Articular chondrocyte of knee joint (primary cell): ENCODE measurements around the gene PTGIS. TPM values are rescaled to one million over a fixed set of nuclear protein-coding genes. Genes with fewer than 3 reads are reported as not detected.

Source experiments
- total RNA-seq: library from RNA; depleted of rRNA; stranded (reverse); fragments of >200 nt; gene quantifications from 2 replicates; pipeline ENCODE4 v1.2.3, GENCODE V29; 2012

PTGIS gene
- 40.6 and 42.8 TPM in 2 replicates for total RNA-seq

DNA sequence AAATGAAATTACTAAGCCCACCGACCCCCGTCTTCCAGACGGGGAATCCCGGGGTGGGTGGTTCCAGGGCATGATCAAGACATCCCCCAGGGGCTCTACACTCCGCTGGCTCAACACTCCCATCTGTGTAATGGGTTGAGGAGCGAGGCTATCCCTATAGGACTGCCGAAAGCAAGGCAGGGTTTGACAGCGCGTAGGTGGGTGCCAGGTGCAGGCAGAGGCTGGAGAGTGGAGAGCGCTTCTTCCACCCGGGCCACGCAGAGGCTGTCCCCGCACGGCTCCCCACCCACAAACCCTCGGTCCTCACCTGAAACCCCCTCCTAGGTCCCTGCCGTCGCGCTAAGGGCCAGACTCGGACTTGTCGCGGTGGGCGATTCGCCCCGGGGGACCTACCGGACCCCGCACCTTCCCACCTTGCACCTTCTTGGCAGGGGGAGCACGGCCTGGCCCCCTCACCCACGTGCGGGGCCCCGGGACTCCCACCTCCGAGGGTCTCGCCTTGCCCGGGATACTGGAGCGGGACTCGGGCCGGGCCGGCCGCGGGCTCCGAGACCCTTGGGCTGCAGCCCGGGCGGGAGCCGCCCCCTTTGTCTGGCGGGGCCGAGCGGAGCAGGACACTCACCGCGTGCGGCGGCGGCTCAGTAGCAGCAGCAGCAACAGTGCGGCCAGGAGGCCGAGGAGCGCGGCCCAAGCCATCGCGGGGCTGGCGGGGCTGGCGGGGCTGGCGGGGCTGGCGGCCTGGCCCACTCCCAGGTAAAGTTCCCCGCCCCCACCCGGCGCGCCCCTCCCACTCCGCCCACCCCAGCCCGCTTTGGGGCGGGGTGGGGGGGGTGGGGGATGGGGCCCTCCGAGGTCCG, at the start of gene PTGIS:
Gene PTGIS (minus strand): TSS at position 717 of the 857 bp plus-strand sequence. CDS start 21 bp downstream, at position 696.

DNA sequence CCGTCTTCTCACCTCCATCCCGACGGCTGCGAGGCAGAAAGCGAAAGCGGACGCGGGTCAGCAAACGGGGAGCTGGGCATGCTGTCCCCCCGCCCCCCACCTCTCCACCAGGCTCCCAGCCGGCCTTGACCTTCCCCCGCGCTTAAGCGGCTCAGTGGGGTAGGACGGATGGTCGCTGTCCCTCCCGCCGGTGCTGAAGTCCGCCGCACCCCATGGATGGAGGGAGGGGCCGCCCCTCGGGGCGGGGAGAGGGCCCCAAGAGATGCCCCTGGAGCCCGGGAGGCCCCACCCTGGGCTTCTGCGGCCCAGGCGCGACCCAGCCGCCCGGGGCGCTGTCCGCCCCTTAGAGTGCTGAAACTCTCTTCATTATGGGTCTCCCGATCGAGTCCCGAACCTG, 85.3 kb downstream of the PTGIS start, which contains the start of gene KCNB1:
Gene KCNB1 (minus strand): TSS at position 48 of the 397 bp plus-strand sequence. CDS start 188 bp downstream, outside the sequence.

Other genes starting within 250 kb of the PTGIS start
- gene KCNB1, start 85.5 kb downstream of the PTGIS start, total RNA-seq = 6.1 and 6.7 TPM in 2 replicates
- 19.3 and 20.2 TPM in 2 replicates for gene B4GALT5, start 145.7 kb upstream of the PTGIS start, total RNA-seq
- 10.1 and 10.8 TPM in 2 replicates for gene SLC9A8, start 244.7 kb upstream of the PTGIS start, total RNA-seq